IPS-NIHi7 (cell line): ENCODE measurements around the gene TRIM9.
"Not testable (repeated sequence)": the region's sequence is repeated elsewhere in the genome, so short reads cannot be mapped to it uniquely, and the experiment has no call there.

Source experiments
- DNase-seq: peaks from one replicate; pipeline ENCODE4 v3.0.0; 2012; ENCODE audit warnings: mixed read lengths; ENCODE audit errors: extremely low spot score

Gene TRIM9

GRCh38 chr14:51004801-51005526, 89.9 kb downstream of the TRIM9 start:
- no peak for DNase-seq

- DNase-seq = no peak
These were observed 90.5 kb downstream of the TRIM9 start for GRCh38 chr14:51004352-51004800.

GRCh38 chr14:51002406-51002999, 92.4 kb downstream of the TRIM9 start:
- no peak for DNase-seq

GRCh38 chr14:51000566-51000965, 94.3 kb downstream of the TRIM9 start:
- no peak for DNase-seq

GRCh38 chr14:50999726-51000125, 95.2 kb downstream of the TRIM9 start:
- DNase-seq = no peak

- no peak for DNase-seq
These were observed 96.3 kb downstream of the TRIM9 start for GRCh38 chr14:50998612-50999011.

- DNase-seq = no peak
These were observed 97.2 kb downstream of the TRIM9 start for GRCh38 chr14:50997712-50998111.

GRCh38 chr14:50994158-50994557, 100.7 kb downstream of the TRIM9 start:
- DNase-seq = not testable (repeated sequence)

GRCh38 chr14:50985859-50986331, 109.0 kb downstream of the TRIM9 start:
- DNase-seq = peak; percentile 35

- DNase-seq = no peak
These were observed 109.6 kb downstream of the TRIM9 start for GRCh38 chr14:50985124-50985858.

- DNase-seq = no peak
These were observed 110.7 kb downstream of the TRIM9 start for GRCh38 chr14:50984036-50984710.

GRCh38 chr14:50979941-50980850, 114.7 kb downstream of the TRIM9 start:
- DNase-seq = no peak

GRCh38 chr14:50978888-50979287, 116.0 kb downstream of the TRIM9 start:
- DNase-seq = no peak

GRCh38 chr14:50978529-50978871, 116.4 kb downstream of the TRIM9 start:
- no peak for DNase-seq

- no peak for DNase-seq
These were observed 116.9 kb downstream of the TRIM9 start for GRCh38 chr14:50977863-50978528.

GRCh38 chr14:50974118-50974517, 120.8 kb downstream of the TRIM9 start:
- no peak for DNase-seq

GRCh38 chr14:50972734-50973133, 122.2 kb downstream of the TRIM9 start:
- DNase-seq = no peak

GRCh38 chr14:50970886-50971781, 123.8 kb downstream of the TRIM9 start:
- DNase-seq = no peak

GRCh38 chr14:50967790-50968189, 127.1 kb downstream of the TRIM9 start:
- no peak for DNase-seq

GRCh38 chr14:50967103-50967502, 127.8 kb downstream of the TRIM9 start:
- DNase-seq = no peak
